Neural cell (in vitro differentiated cells): ENCODE measurements around the gene PGS1. TPM values are rescaled to one million over a fixed set of nuclear protein-coding genes. Genes with fewer than 3 reads are reported as not detected.
A peak's percentile ranks its signal among the peaks of the same experiment; 100 is the strongest.

Experiments used
- H2AFZ ChIP-seq: fragments of 200-600, 300-800 bp; sonication (generic), shearing (Covaris generic); 2 replicates; pipeline ENCODE4 v1.6.0; 2014; ENCODE audit warnings: low read depth, mild to moderate bottlenecking, antibody characterized with exemption, low read length, moderate library complexity
- H3F3A ChIP-seq: fragments of 200-600 bp; shearing (Covaris generic); 2 replicates; pipeline ENCODE4 v1.6.1; 2016; ENCODE audit warnings: mild to moderate bottlenecking, moderate library complexity, mixed read lengths, antibody characterized with exemption, low read length; ENCODE audit not compliant: insufficient read depth, poor library complexity, severe bottlenecking
- H3K27ac ChIP-seq: fragments of 200-600, 300-800 bp; sonication (generic), shearing (Covaris generic); 2 replicates; pipeline ENCODE4 v1.5.1; 2014; ENCODE audit warnings: mild to moderate bottlenecking, low read length, moderate library complexity
- H3K27me3 ChIP-seq: fragments of 300-800, 200-600 bp; sonication (generic), shearing (Covaris generic); 2 replicates; pipeline ENCODE4 v1.6.0; 2014; ENCODE audit warnings: mild to moderate bottlenecking, low read depth, low read length, moderate library complexity; ENCODE audit not compliant: insufficient read depth
- H3K36me3 ChIP-seq: fragments of 300-800, 200-600 bp; sonication (generic), shearing (Covaris generic); 2 replicates; pipeline ENCODE4 v1.5.1; 2014; ENCODE audit warnings: mild to moderate bottlenecking, antibody characterized with exemption, low read length, moderate library complexity; ENCODE audit not compliant: insufficient read depth
- H3K4me2 ChIP-seq: fragments of 300-800, 200-600 bp; sonication (generic), shearing (Covaris generic); 2 replicates; pipeline ENCODE4 v1.6.0; 2014; ENCODE audit warnings: mild to moderate bottlenecking, low read length
- H3K4me3 ChIP-seq: fragments of 300-800, 200-600 bp; sonication (generic), shearing (Covaris generic); 2 replicates; pipeline ENCODE4 v1.5.1; 2014; ENCODE audit warnings: mild to moderate bottlenecking, low read length, moderate library complexity
- H3K79me2 ChIP-seq: fragments of 200-600 bp; shearing (Covaris generic); replicated peaks from 2 replicates; pipeline ENCODE4 v1.6.0; 2014; ENCODE audit warnings: mild to moderate bottlenecking, low read length, moderate library complexity; ENCODE audit not compliant: insufficient read depth
- H3K9ac ChIP-seq: fragments of 300-800, 200-600 bp; sonication (generic), shearing (Covaris generic); 2 replicates; pipeline ENCODE4 v1.6.1; 2016; ENCODE audit warnings: mild to moderate bottlenecking, low read length, mixed read lengths
- H3K9me2 ChIP-seq: fragments of 200-600 bp; shearing (Covaris generic); 2 replicates; pipeline ENCODE4 v1.6.1; 2016; ENCODE audit warnings: mild to moderate bottlenecking, low read length, mixed read lengths; ENCODE audit not compliant: insufficient read depth
- H3K9me3 ChIP-seq: fragments of 200-600, 300-800 bp; sonication (generic), shearing (Covaris generic); 2 replicates; pipeline ENCODE4 v1.6.1; 2016; ENCODE audit warnings: mild to moderate bottlenecking, mixed run types, low read length, moderate library complexity, mixed read lengths
- H4K20me1 ChIP-seq: fragments of 200-600 bp; shearing (Covaris generic); 2 replicates; pipeline ENCODE4 v1.6.1; 2016; ENCODE audit warnings: mild to moderate bottlenecking, mixed run types; ENCODE audit not compliant: insufficient read depth
- EP300 ChIP-seq: fragments of 450-650 bp; conservative IDR thresholded peaks from 2 replicates; pipeline ENCODE4 v1.6.1; 2014; ENCODE audit warnings: antibody characterized with exemption, mild to moderate bottlenecking, moderate library complexity; ENCODE audit not compliant: poor library complexity, severe bottlenecking
- EZH2 ChIP-seq: fragments of 200-600, 300-800 bp; shearing (Covaris generic), sonication (generic); IDR thresholded peaks from 2 replicates; pipeline ENCODE4 v1.6.1; 2014; ENCODE audit warnings: antibody characterized with exemption, low read length, borderline replicate concordance, mild to moderate bottlenecking; ENCODE audit not compliant: insufficient read depth, poor library complexity, severe bottlenecking
- MXI1 ChIP-seq: fragments of 450-650 bp; conservative IDR thresholded peaks from 2 replicates; pipeline ENCODE4 v1.6.1; 2014; ENCODE audit warnings: antibody characterized with exemption, mild to moderate bottlenecking; ENCODE audit not compliant: poor library complexity, severe bottlenecking
- POLR2AphosphoS5 ChIP-seq: IDR thresholded peaks from 2 replicates; pipeline ENCODE4 v1.6.1; 2012
- RAD21 ChIP-seq: fragments of 450-650 bp; conservative IDR thresholded peaks from 2 replicates; pipeline ENCODE4 v1.6.1; 2014; ENCODE audit warnings: antibody characterized with exemption, mild to moderate bottlenecking, moderate library complexity
- SMC3 ChIP-seq: fragments of 450-650 bp; conservative IDR thresholded peaks from 2 replicates; pipeline ENCODE4 v1.6.1; 2014; ENCODE audit warnings: antibody characterized with exemption, mild to moderate bottlenecking, moderate library complexity; ENCODE audit not compliant: poor library complexity
- TAF1 ChIP-seq: IDR thresholded peaks from 2 replicates; pipeline ENCODE4 v1.6.1; 2012; ENCODE audit warnings: low read depth
- polyA plus RNA-seq: library from polyadenylated mRNA; depleted of rRNA; stranded (reverse); fragments of >200 nt; gene quantifications from 2 replicates; pipeline ENCODE4 v1.2.3, GENCODE V29; 2014
- TF ChIP-seq, protein P1 (sequence below): IDR thresholded peaks from 2 replicates; pipeline ENCODE4 v1.6.1; 2012; ENCODE audit warnings: borderline replicate concordance
- TF ChIP-seq, protein P2 (sequence below): fragments of 450-650 bp; IDR thresholded peaks from 2 replicates; pipeline ENCODE4 v1.5.1; 2014; ENCODE audit warnings: antibody characterized with exemption, mild to moderate bottlenecking, moderate library complexity; ENCODE audit not compliant: poor library complexity, severe bottlenecking

The PGS1 gene
- polyA plus RNA-seq, 1 donor from 2014 or later: 65.7 TPM

DNA sequence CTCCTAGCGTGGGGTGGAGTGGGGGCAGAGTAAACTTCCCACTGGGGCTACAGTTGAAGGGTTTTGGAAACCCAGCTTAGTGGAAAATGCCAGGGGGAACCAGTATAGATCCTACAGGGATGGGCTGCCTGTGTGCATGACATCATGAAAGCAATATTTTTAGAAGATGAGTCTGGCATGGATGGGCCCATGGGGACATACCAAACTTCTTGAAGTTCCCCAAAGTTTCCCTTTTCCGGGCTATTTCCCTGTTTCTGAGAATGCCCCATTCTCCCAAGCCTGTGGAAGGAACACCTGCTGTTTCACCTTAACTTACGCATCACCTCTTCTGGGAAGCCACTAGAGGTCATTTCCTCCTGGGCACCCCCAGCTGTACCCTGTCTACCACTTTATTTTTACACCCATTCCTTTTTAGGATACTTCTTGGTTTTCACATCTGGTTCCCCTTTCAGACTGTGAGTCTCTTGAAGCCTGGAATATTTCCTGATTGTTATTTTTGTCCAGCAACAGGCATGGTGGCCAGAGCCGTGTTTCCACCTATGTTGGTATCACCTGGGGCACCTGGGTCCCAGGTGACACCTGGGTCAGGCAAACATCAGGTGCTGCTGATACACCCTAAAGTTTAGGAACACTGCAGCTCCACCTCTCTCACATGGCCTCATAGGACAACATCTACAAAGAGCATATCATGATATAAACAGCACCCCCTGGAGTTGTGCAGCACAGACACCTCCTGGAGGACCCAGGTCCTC lies 28.4 kb upstream of the PGS1 start:
- Histone ChIP-seq H3K27ac (no peak overlapping the region), H3K36me3 (no peaks in the 10 kb centered on the region), H3K79me2 (no peaks in the 10 kb centered on the region), H3K4me3 (no peak overlapping the region), H2AFZ (no peak overlapping the region), H3K4me2 (no peak overlapping the region), H3K27me3 (no peaks in the 10 kb centered on the region), H3K9me3 (no peaks in the 10 kb centered on the region), H4K20me1 (no peaks in the 10 kb centered on the region), H3F3A (no peaks in the 10 kb centered on the region), H3K9me2 (no peaks in the 10 kb centered on the region), H3K9ac (no peak overlapping the region)
- no peak for TF ChIP-seq TAF1
- TF ChIP-seq POLR2AphosphoS5: no peak
- TF ChIP-seq EP300: no peak
- TF ChIP-seq, protein P1, sequence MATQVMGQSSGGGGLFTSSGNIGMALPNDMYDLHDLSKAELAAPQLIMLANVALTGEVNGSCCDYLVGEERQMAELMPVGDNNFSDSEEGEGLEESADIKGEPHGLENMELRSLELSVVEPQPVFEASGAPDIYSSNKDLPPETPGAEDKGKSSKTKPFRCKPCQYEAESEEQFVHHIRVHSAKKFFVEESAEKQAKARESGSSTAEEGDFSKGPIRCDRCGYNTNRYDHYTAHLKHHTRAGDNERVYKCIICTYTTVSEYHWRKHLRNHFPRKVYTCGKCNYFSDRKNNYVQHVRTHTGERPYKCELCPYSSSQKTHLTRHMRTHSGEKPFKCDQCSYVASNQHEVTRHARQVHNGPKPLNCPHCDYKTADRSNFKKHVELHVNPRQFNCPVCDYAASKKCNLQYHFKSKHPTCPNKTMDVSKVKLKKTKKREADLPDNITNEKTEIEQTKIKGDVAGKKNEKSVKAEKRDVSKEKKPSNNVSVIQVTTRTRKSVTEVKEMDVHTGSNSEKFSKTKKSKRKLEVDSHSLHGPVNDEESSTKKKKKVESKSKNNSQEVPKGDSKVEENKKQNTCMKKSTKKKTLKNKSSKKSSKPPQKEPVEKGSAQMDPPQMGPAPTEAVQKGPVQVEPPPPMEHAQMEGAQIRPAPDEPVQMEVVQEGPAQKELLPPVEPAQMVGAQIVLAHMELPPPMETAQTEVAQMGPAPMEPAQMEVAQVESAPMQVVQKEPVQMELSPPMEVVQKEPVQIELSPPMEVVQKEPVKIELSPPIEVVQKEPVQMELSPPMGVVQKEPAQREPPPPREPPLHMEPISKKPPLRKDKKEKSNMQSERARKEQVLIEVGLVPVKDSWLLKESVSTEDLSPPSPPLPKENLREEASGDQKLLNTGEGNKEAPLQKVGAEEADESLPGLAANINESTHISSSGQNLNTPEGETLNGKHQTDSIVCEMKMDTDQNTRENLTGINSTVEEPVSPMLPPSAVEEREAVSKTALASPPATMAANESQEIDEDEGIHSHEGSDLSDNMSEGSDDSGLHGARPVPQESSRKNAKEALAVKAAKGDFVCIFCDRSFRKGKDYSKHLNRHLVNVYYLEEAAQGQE: no peak
- TF ChIP-seq, protein P2, sequence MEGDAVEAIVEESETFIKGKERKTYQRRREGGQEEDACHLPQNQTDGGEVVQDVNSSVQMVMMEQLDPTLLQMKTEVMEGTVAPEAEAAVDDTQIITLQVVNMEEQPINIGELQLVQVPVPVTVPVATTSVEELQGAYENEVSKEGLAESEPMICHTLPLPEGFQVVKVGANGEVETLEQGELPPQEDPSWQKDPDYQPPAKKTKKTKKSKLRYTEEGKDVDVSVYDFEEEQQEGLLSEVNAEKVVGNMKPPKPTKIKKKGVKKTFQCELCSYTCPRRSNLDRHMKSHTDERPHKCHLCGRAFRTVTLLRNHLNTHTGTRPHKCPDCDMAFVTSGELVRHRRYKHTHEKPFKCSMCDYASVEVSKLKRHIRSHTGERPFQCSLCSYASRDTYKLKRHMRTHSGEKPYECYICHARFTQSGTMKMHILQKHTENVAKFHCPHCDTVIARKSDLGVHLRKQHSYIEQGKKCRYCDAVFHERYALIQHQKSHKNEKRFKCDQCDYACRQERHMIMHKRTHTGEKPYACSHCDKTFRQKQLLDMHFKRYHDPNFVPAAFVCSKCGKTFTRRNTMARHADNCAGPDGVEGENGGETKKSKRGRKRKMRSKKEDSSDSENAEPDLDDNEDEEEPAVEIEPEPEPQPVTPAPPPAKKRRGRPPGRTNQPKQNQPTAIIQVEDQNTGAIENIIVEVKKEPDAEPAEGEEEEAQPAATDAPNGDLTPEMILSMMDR: no peak
- TF ChIP-seq RAD21: no peak
- TF ChIP-seq MXI1: no peak
- no peak for TF ChIP-seq SMC3
- no peak for TF ChIP-seq EZH2

DNA sequence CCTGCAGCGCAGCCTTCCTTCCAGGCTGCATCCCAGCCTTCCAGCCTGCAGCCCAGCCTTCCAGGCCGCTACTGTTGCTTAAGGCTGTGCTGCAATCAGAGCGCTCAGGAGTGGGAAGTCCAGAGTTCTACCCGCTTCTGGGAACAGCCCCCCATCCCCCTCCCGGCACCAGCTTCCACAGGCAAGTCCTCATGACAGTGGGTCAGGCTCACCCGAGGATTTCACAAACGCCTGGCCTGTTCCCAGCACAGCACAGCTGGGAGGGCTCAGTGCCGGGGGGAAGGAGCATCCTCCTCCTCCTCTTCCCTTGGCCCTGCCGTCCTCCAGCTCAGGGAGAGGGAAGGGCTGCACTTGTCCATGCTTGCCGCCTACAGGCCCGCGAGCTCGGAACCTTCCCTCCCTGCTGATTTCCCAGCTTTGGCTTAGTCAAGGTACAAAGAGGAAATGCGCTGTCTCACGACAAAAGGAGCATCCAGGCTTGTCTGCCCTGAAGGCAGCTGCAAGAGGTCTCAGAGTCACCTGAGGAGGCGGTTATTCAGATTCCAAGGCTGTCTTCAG lies 26.9 kb upstream of the PGS1 start:
- Histone ChIP-seq H2AFZ (peak overlapping the region; percentile 19), H3K4me2 (no peak overlapping the region), H3K79me2 (no peaks in the 10 kb centered on the region), H4K20me1 (no peaks in the 10 kb centered on the region), H3F3A (no peaks in the 10 kb centered on the region), H3K36me3 (no peaks in the 10 kb centered on the region), H3K4me3 (no peak overlapping the region), H3K9me2 (no peaks in the 10 kb centered on the region), H3K27me3 (no peaks in the 10 kb centered on the region), H3K9me3 (no peaks in the 10 kb centered on the region), H3K27ac (no peak overlapping the region), H3K9ac (peak overlapping the region; percentile 18)
- TF ChIP-seq EZH2 (no peak), SMC3 (no peak), TAF1 (no peak), RAD21 (no peak)
- TF ChIP-seq, protein P1: peak; percentile 80
